Omental fat pad (tissue), 4 donors: ENCODE results near the gene IGSF21. TPM values are rescaled to one million over a fixed set of nuclear protein-coding genes. Genes with fewer than 3 reads are reported as not detected.

Experiments
- ATAC-seq: fragments of 150-250 bp; one replicate; pipeline ENCODE4 v1.9.1; 2016; ENCODE audit warnings: mild to moderate bottlenecking, moderate library complexity; ENCODE audit not compliant: low FRiP score
- DNase-seq: peaks from one replicate; pipeline ENCODE4 v3.0.0-alpha.2; 2019; ENCODE audit warnings: low spot score
- CTCF ChIP-seq, 3 donors: fragments of 450-650 bp; IDR thresholded peaks; one replicate each; pipeline ENCODE4 v1.5.1; 2016 to 2017; ENCODE audit warnings: antibody characterized with exemption in 3 of 3, mild to moderate bottlenecking in 3 of 3, moderate library complexity in 2 of 3
- total RNA-seq, 4 donors: library from RNA; depleted of rRNA; stranded (reverse); fragments of >200 nt; gene quantifications; one replicate each; pipeline ENCODE4 v1.1.0, GENCODE V29; 2016

IGSF21 gene
- total RNA-seq, 4 donors from 2014 or later = 0.56 to 7.8 (median 7.4) TPM; not detected in 1

GRCh38 chr1:18398791-18399530, 291.4 kb downstream of the IGSF21 start:
- DNase-seq (no peak), ATAC-seq (no peak)
- no peak for TF ChIP-seq CTCF (IDR thresholded peaks at IDR 0.05)

- ATAC-seq (no peak), DNase-seq (no peak)
- TF ChIP-seq CTCF (IDR thresholded peaks at IDR 0.05) = no peak
These were observed 292.9 kb downstream of the IGSF21 start for GRCh38 chr1:18400347-18401102.

GRCh38 chr1:18401921-18402320, 294.3 kb downstream of the IGSF21 start:
- ATAC-seq (no peak), DNase-seq (no peak)
- no peak for TF ChIP-seq CTCF (IDR thresholded peaks at IDR 0.05)

GRCh38 chr1:18404460-18404859, 296.9 kb downstream of the IGSF21 start:
- DNase-seq (no peak), ATAC-seq (no peak)
- no peak for TF ChIP-seq CTCF (IDR thresholded peaks at IDR 0.05)

- no peak for ATAC-seq
- no peak for DNase-seq
- no peak for TF ChIP-seq CTCF (IDR thresholded peaks at IDR 0.05)
These were observed 299.8 kb downstream of the IGSF21 start for GRCh38 chr1:18407166-18408045.

GRCh38 chr1:18408656-18409370, 301.2 kb downstream of the IGSF21 start:
- no peak for TF ChIP-seq CTCF (IDR thresholded peaks at IDR 0.05)
- DNase-seq = no peak
- ATAC-seq = no peak
